Astrocyte of the spinal cord (primary cell): ENCODE data around the gene XKR8.

Experiments
- DNase-seq: peaks from one replicate; pipeline ENCODE4 v3.0.0; 2011; ENCODE audit warnings: low read depth, low spot score
- H3K4me3 ChIP-seq: 2 replicates; pipeline ENCODE4 v1.5.1; 2011; ENCODE audit warnings: low read depth, mild to moderate bottlenecking, low read length, moderate library complexity
- CTCF ChIP-seq: IDR thresholded peaks from 2 replicates; pipeline ENCODE4 v1.5.1; 2012; ENCODE audit warnings: low read depth, mild to moderate bottlenecking, low read length, inconsistent platforms
- in situ Hi-C: cut with HindIII; loops from 2 replicates; pipeline ENCODE4 v1.10.0; 2017; ENCODE audit warnings: low sequenced_read_pairs

Gene XKR8

DNA sequence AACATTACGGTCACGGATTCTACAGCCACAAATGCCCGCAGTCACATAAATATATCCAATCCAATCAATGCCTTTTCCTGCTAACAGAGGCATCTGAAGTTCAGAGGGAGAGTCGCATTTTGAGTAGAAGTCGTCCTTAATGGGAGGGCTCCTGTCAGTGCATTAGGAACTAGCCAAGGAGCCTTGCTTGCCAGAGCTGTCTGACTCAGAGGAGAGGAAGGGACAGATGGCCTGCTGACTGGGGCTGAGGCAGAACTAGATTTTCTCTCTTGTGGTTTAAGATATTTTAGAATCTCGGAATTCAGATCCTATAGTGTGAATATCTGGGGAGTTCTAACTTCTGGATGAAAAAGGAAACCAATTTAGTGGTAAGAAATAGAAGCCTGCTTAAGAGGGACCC, 10.6 kb downstream of the XKR8 start:
- DNase-seq: peak; percentile 85
- no peak overlapping the region for H3K4me3 ChIP-seq
- in situ Hi-C loops: no loop called here
- no peak for TF ChIP-seq CTCF

DNA sequence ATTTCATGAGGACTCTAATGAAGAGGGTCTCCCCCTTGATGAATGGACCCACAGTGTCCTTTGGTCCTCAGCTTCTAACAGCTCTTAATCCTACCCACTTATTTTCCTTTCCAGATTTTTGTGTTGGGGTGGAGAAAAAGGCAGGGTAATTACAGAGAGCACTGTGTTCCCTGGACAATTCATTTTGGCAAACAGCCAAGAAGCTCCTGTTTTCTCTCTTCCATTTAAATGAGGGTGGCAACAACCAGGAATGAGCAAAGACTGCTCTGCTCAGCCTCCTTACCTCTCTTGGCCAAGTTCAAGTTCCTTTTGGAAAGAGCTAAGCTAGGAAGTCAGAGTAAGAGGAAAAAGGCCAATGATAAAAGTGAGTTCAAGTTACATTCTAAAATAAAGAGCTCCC, 11.9 kb downstream of the XKR8 start:
- H3K4me3 ChIP-seq: no peak overlapping the region
- in situ Hi-C loops: no loop called here
- DNase-seq: no peak
- no peak for TF ChIP-seq CTCF

DNA sequence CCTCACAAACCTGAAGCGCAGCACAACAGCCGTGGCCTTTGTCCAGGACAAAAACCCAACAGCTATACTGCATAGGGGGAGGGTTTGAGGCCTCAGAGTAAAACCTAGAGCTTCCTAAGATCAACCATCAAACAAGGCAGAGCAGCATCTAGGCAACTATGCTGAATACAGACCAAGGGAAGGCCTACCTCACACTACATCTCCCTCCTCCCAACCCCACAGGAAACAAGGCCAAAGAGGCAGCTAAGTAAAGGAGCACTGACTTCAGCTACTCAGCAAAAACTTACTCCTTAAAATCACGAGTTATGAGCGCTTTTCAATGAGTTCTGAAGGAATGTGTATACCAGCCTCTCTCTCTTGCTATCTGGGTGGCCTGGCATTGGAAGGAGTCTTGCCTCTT, 12.4 kb downstream of the XKR8 start:
- in situ Hi-C loops: no loop called here
- DNase-seq: no peak
- no peak overlapping the region for H3K4me3 ChIP-seq
- no peak for TF ChIP-seq CTCF

GRCh38 chr1:27973771-27974416, 14.1 kb downstream of the XKR8 start:
- in situ Hi-C loops: no loop called here
- DNase-seq: no peak
- no peak overlapping the region for H3K4me3 ChIP-seq
- TF ChIP-seq CTCF: no peak

GRCh38 chr1:27974417-27974781, 14.6 kb downstream of the XKR8 start:
- in situ Hi-C loops: no loop called here
- TF ChIP-seq CTCF: no peak

GRCh38 chr1:27979151-27979858, 19.5 kb downstream of the XKR8 start:
- DNase-seq: peak; percentile 72
- no peak overlapping the region for H3K4me3 ChIP-seq
- in situ Hi-C loops: no loop called here
- TF ChIP-seq CTCF: peak; percentile 30

More at GRCh38 chr1:27974417-27974781, 14.6 kb downstream of the XKR8 start:
- H3K4me3 ChIP-seq: no peak overlapping the region
- DNase-seq: no peak
